Kidney epithelial cell (primary cell): ENCODE data around the gene ZNF277. TPM values are rescaled to one million over a fixed set of nuclear protein-coding genes. Genes with fewer than 3 reads are reported as not detected.

ENCODE experiments used
- DNase-seq: peaks from one replicate; pipeline ENCODE4 v3.0.0-alpha.2; 2010; ENCODE audit warnings: low read depth
- H3K27me3 ChIP-seq: 2 replicates; pipeline ENCODE4 v1.6.0; 2011; ENCODE audit warnings: low read length; ENCODE audit not compliant: control insufficient read depth, insufficient read depth
- H3K36me3 ChIP-seq: 2 replicates; pipeline ENCODE4 v1.5.1; 2011; ENCODE audit warnings: low read length; ENCODE audit not compliant: control insufficient read depth, insufficient read depth
- H3K4me3 ChIP-seq: 2 replicates; pipeline ENCODE4 v1.5.1; 2011; ENCODE audit warnings: low read depth, mild to moderate bottlenecking, control low read depth, low read length
- CTCF ChIP-seq: IDR thresholded peaks from 2 replicates; pipeline ENCODE4 v1.5.1; 2011; ENCODE audit warnings: mild to moderate bottlenecking, moderate library complexity, low read length, control low read depth, inconsistent platforms; ENCODE audit not compliant: insufficient read depth, poor library complexity, severe bottlenecking
- total RNA-seq: library from RNA; depleted of rRNA; stranded (reverse); fragments of >200 nt; gene quantifications from 2 replicates; pipeline ENCODE4 v1.2.3, GENCODE V29; 2015

ZNF277 gene
- total RNA-seq, 1 donor from 2014 or later, result 34.6 TPM

- no peaks in the 10 kb centered on the region for H3K36me3 ChIP-seq
- TF ChIP-seq CTCF, result no peak
Measured at GRCh38 chr7:112223310-112223709, 16.8 kb downstream of the ZNF277 start.

GRCh38 chr7:112224186-112224585 is 17.7 kb downstream of the ZNF277 start:
- H3K4me3 ChIP-seq, result no peak overlapping the region
- TF ChIP-seq CTCF, result no peak
- no peak for DNase-seq
- H3K27me3 ChIP-seq, result no peaks in the 10 kb centered on the region
- H3K36me3 ChIP-seq, result no peaks in the 10 kb centered on the region

More at GRCh38 chr7:112223310-112223709, 16.8 kb downstream of the ZNF277 start:
- H3K27me3 ChIP-seq, result no peaks in the 10 kb centered on the region
- no peak overlapping the region for H3K4me3 ChIP-seq
- DNase-seq, result no peak

- no peaks in the 10 kb centered on the region for H3K27me3 ChIP-seq
- TF ChIP-seq CTCF, result no peak
- H3K4me3 ChIP-seq, result no peak overlapping the region
- no peak for DNase-seq
- no peaks in the 10 kb centered on the region for H3K36me3 ChIP-seq
Measured at GRCh38 chr7:112225006-112225405, 18.5 kb downstream of the ZNF277 start.

GRCh38 chr7:112226701-112227276 is 20.3 kb downstream of the ZNF277 start:
- Histone ChIP-seq H3K27me3 (no peaks in the 10 kb centered on the region), H3K36me3 (no peaks in the 10 kb centered on the region), H3K4me3 (no peak overlapping the region)
- no peak for DNase-seq
- TF ChIP-seq CTCF, result no peak

- TF ChIP-seq CTCF, result no peak
- Histone ChIP-seq H3K36me3 (no peaks in the 10 kb centered on the region), H3K27me3 (no peaks in the 10 kb centered on the region), H3K4me3 (no peak overlapping the region)
- no peak for DNase-seq
Measured at GRCh38 chr7:112228632-112229031, 22.1 kb downstream of the ZNF277 start.

GRCh38 chr7:112232212-112232978 is 25.9 kb downstream of the ZNF277 start:
- TF ChIP-seq CTCF, result no peak
- no peaks in the 10 kb centered on the region for H3K36me3 ChIP-seq
- H3K4me3 ChIP-seq, result no peak overlapping the region
- DNase-seq, result no peak
- H3K27me3 ChIP-seq, result no peaks in the 10 kb centered on the region
